Spleen (tissue), 13 donors: ENCODE measurements around the gene TFB2M. TPM values are rescaled to one million over a fixed set of nuclear protein-coding genes. Genes with fewer than 3 reads are reported as not detected.

ENCODE experiments used
- DNase-seq: peaks from one replicate; pipeline ENCODE4 v3.0.0-alpha.2; 2020
- H3K27ac ChIP-seq, 8 donors: fragments of 200-600 bp; sonication (generic) in 7 of 8; 1 replicate in 4 of 8; 2 replicates in 4 of 8; pipeline versions ENCODE4 v1.5.0 to v1.8.0; 2016 to 2021; ENCODE audit warnings: inconsistent platforms in 4 of 8, mild to moderate bottlenecking in 4 of 8, moderate library complexity in 1 of 8
- H3K27me3 ChIP-seq, 7 donors: fragments of 200-600 bp; sonication (generic) in 6 of 7; replicated peaks in 1 of 7; 1 replicate in 4 of 7; 2 replicates in 3 of 7; pipeline versions ENCODE4 v1.5.0 to v1.8.0; 2016 to 2021; ENCODE audit warnings: inconsistent platforms in 3 of 7, mild to moderate bottlenecking in 1 of 7
- H3K36me3 ChIP-seq, 6 donors: fragments of 200-600 bp; sonication (generic) in 5 of 6; 1 replicate in 4 of 6; 2 replicates in 2 of 6; pipeline versions ENCODE4 v1.5.0 to v1.8.0; 2016 to 2021; ENCODE audit warnings: inconsistent platforms in 2 of 6
- H3K4me1 ChIP-seq, 6 donors: fragments of 200-600 bp; sonication (generic) in 5 of 6; 1 replicate in 3 of 6; 2 replicates in 3 of 6; pipeline versions ENCODE4 v1.5.0 to v1.8.0; 2016 to 2021; ENCODE audit warnings: inconsistent platforms in 3 of 6
- H3K4me3 ChIP-seq, 8 donors: fragments of 200-600 bp; sonication (generic) in 7 of 8; 1 replicate in 4 of 8; 2 replicates in 4 of 8; pipeline versions ENCODE4 v1.5.0 to v1.8.0; 2016 to 2021; ENCODE audit warnings: inconsistent platforms in 4 of 8, mild to moderate bottlenecking in 4 of 8, moderate library complexity in 2 of 8
- H3K9me3 ChIP-seq, 8 donors: fragments of 200-600 bp; sonication (generic) in 7 of 8; 1 replicate in 4 of 8; 2 replicates in 4 of 8; pipeline versions ENCODE4 v1.5.0 to v1.8.0; 2016 to 2021; ENCODE audit warnings: inconsistent platforms in 4 of 8
- POLR2A ChIP-seq, 3 donors: fragments of 450-650 bp; IDR thresholded peaks; one replicate each; pipeline ENCODE4 v1.5.1; 2017; ENCODE audit warnings: antibody characterized with exemption in 3 of 3, mild to moderate bottlenecking in 1 of 3
- POLR2AphosphoS5 ChIP-seq, 3 donors: sonication (generic); formaldehyde crosslinking; IDR thresholded peaks; one replicate each; pipeline ENCODE4 v1.5.1; 2017; ENCODE audit warnings: antibody characterized with exemption in 3 of 3
- WGBS, 5 donors: extraction: QIAGEN DNeasy Blood & Tissue Kit in 3 of 5; methylation state at CpG; one replicate each; pipeline versions ENCODE4 v1.1.5 to v1.1.7; 2013 to 2018; 5-methylcytosine and 5-hydroxymethylcytosine counted together
- intact Hi-C: fragments of 100-400 bp; cut with DNase I; formaldehyde crosslinking; loops from one replicate; pipeline ENCODE4 v1.15.0; 2023; ENCODE audit warnings: low total_unique reads
- long read RNA-seq, 2 donors: transcript quantifications; one replicate each; lab custom pipeline, GENCODE V29; 2026
- polyA plus RNA-seq, 3 donors: library from polyadenylated mRNA; stranded (reverse); fragments of 200-250 nt; gene quantifications; one replicate each; pipeline ENCODE4 v1.2.1, GENCODE V29; 2013
- total RNA-seq, 7 donors: library from RNA; depleted of rRNA in 3 of 7; stranded (reverse); fragments of >200 nt in 3 of 7; fragmentation: NEBNext Ultra II Directional in 4 of 7; extraction: Animal tissue kit (Norgen Biotek cat#: 25700) in 4 of 7; gene quantifications; one replicate each; pipeline versions ENCODE4 v1.1.0 to v1.2.1, GENCODE V29; 2016 to 2021
- TF ChIP-seq, protein P1 (sequence below), 11 experiments: fragments of 200-600 bp in 7 of 11; fragments of 450-650 bp in 4 of 11; sonication (generic) in 4 of 11; IDR thresholded peaks in 8 of 11; conservative IDR thresholded peaks in 3 of 11; 1 replicate in 7 of 11; 2 replicates in 4 of 11; pipeline versions ENCODE4 v1.4.0 to v1.8.0; 2016 to 2021; ENCODE audit warnings: antibody characterized with exemption in 11 of 11, inconsistent platforms in 4 of 11, mild to moderate bottlenecking in 1 of 11
- donor health status: healthy with polysubstance abuse.
- donor health status: DM: no; HTN: no; CAD: no; lungs with moderate emphysema.
- donor health status: DM: no; HTN: no; CAD: no.
- donor health status: Bipolar disorder and iron deficiency.
- donor health status: healthy.
- donor health status: DM: no; HTN: no; CAD: no.
- donor health status: DM: yes; HTN: yes; CAD: no.

TFB2M gene, protein sequence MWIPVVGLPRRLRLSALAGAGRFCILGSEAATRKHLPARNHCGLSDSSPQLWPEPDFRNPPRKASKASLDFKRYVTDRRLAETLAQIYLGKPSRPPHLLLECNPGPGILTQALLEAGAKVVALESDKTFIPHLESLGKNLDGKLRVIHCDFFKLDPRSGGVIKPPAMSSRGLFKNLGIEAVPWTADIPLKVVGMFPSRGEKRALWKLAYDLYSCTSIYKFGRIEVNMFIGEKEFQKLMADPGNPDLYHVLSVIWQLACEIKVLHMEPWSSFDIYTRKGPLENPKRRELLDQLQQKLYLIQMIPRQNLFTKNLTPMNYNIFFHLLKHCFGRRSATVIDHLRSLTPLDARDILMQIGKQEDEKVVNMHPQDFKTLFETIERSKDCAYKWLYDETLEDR
- total RNA-seq: 10 to 100 TPM in 1 of 7 donors, 1 to 10 TPM in 6; 7.2 to 11.9 (median 8.7) TPM
- 10 to 100 TPM in 1 of 3 donors, 1 to 10 TPM in 2; 7.4 to 10.2 (median 9.2) TPM for polyA plus RNA-seq
- long read RNA-seq, donor 1, transcript TFB2M-201 (8 exons, 1,848 nt): major isoform, 5 of 5 reads
- long read RNA-seq, donor 1, partial matches to known transcripts: 0 of 5 reads
- long read RNA-seq, donor 1, other reads (novel, unspliced or antisense): 0 of 5 reads
- long read RNA-seq, donor 2, partial matches to known transcripts: 0 of 3 reads
- long read RNA-seq, donor 2, other reads (novel, unspliced or antisense): 0 of 3 reads

DNA sequence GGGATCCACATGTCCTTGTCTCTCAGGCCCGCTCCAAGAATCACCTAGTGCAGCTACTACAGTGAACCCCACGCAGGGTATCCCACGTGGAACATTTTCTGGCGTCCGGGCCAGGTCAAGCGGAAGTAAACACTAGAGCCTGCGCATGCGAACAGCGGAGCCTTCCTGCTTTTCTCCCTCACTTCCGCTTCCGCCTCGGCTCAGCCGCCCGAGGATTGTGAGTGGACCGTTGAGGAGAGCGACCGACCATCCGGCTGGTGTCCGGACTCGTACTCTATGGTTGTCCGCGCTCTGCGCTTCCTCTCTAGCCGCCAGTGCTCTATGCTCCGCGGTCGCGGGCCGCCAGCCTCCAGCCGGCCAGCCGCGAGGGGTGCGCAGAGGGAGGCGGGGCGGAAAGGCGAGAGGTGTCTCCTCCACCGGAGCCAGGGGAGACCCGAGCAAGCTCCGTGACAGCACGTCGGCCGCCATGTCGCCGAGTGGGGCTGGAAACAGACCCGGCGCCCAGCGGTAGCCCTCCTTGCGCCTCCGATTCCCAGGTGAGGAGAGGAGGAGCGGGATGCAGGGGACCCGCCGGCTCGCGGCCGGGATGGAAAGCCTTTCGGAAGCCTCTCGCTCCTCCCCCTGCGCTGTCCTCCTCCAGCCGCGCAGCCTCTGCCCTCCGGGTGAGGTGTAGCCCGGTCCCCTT is at the start of gene TFB2M, which contains the start of gene CNST:
TFB2M (minus strand) TSS at position 134 of the 685 bp plus-strand sequence; CDS start at position 11, 123 bp downstream.
CNST (plus strand) TSS at position 329 of the 685 bp plus-strand sequence. CDS start 25,107 bp downstream, outside the sequence.
- Histone ChIP-seq H3K4me3 (peak within 1 kb of the TSS; percentile 74 to 97 (median 94)), H3K27ac (peak within 1 kb of the TSS; percentile 89 to 99 (median 98)), H3K9me3 (no peaks in the 10 kb centered on the region), H3K27me3 (no peaks in the 10 kb centered on the region), H3K4me1 (peaks cover 34 to 84% (median 64%) of the 10 kb centered on the region in 6 donors), H3K36me3 (peaks cover 0 to 26% (median 0%) of the 10 kb centered on the region in 6 donors)
- DNase-seq: peak; percentile 100
- WGBS, 5 donors: 0 to 1% (median 0%) methylated on average over 20 to 61 of the region's 62 CpGs
- intact Hi-C loops: no loop called here
- peak; percentile 51 to 97 (median 66) for TF ChIP-seq POLR2A (IDR thresholded peaks at IDR 0.05)
- TF ChIP-seq, protein P1, sequence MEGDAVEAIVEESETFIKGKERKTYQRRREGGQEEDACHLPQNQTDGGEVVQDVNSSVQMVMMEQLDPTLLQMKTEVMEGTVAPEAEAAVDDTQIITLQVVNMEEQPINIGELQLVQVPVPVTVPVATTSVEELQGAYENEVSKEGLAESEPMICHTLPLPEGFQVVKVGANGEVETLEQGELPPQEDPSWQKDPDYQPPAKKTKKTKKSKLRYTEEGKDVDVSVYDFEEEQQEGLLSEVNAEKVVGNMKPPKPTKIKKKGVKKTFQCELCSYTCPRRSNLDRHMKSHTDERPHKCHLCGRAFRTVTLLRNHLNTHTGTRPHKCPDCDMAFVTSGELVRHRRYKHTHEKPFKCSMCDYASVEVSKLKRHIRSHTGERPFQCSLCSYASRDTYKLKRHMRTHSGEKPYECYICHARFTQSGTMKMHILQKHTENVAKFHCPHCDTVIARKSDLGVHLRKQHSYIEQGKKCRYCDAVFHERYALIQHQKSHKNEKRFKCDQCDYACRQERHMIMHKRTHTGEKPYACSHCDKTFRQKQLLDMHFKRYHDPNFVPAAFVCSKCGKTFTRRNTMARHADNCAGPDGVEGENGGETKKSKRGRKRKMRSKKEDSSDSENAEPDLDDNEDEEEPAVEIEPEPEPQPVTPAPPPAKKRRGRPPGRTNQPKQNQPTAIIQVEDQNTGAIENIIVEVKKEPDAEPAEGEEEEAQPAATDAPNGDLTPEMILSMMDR (IDR thresholded peaks at IDR 0.05 in 8 of 11, conservative IDR thresholded peaks at IDR 0.05 in 3 of 11): peak in 3 of 11 experiments; percentile 17 to 59 (median 27)
- TF ChIP-seq POLR2AphosphoS5 (IDR thresholded peaks at IDR 0.05): peak; percentile 98 to 100 (median 99)

DNA sequence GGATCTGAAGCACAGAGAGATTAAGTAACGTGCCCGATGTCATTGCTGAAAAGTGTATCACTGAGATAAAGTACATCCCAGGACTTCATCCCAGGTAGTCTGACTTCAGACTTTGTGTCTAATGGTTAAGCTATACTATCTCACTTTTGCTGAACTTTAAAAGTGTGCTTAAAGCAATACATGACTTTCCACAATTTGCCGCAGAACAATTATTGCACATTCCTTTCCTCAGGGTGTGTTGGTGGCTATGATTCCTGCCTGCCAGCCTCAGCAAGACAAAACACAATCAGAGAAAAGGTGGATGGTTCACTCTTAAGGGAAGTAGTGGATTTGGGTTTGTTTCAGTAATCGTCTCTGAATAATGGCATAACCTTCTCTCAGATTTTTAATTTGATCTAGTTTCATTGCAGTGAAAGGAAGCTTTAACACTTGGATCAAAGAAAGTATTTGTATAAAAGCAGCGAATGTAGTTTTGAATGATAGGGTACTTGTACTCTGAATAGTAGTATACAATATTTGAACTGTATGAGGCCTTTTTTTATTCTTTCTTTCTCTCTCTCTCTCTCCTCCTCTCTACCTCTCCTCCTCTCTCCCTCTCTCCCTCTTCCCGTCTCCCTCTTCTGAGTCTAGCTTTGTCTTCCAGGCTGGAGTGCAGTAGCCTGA is 47.2 kb upstream of the TFB2M start:
- intact Hi-C loops: no loop called here
- Histone ChIP-seq H3K27ac (no peak overlapping the region), H3K9me3 (no peaks in the 10 kb centered on the region), H3K4me3 (no peak overlapping the region), H3K4me1 (peaks cover 4 to 47% (median 23%) of the 10 kb centered on the region in 6 donors), H3K27me3 (no peaks in the 10 kb centered on the region), H3K36me3 (peaks cover 0 to 19% (median 0%) of the 10 kb centered on the region in 6 donors)
- no peak for DNase-seq
- WGBS, 5 donors: 86 to 92% (median 90%) methylated on average over 5 to 6 of the region's 6 CpGs
- no peak for TF ChIP-seq POLR2A (IDR thresholded peaks at IDR 0.05)
- TF ChIP-seq, protein P1 (IDR thresholded peaks at IDR 0.05 in 8 of 11, conservative IDR thresholded peaks at IDR 0.05 in 3 of 11): no peak
- TF ChIP-seq POLR2AphosphoS5 (IDR thresholded peaks at IDR 0.05): no peak

DNA sequence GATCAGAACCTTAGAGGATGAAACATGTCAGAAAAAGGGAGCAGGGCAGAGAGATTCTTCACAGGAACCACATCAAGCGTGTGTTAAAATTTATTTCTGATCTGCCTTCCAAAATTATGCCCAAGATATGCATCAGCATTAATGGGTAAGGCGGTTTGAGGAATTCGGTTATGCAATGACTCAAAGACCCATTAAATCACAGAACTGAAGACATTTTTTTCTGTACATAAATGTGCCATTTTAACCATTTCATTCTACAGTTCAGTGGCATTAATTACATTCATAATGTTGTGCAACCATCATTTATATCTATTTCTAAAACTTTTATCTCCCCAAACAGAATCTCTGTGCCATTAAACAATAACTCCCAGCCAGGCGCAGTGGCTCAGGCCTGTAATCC is 43.6 kb upstream of the TFB2M start:
- Histone ChIP-seq H3K36me3 (peaks cover 0 to 11% (median 0%) of the 10 kb centered on the region in 6 donors), H3K27ac (peak overlapping the region in 6 of 8 donors; percentile 6 to 72 (median 60)), H3K27me3 (no peaks in the 10 kb centered on the region), H3K9me3 (no peaks in the 10 kb centered on the region), H3K4me3 (no peak overlapping the region), H3K4me1 (peaks cover 4 to 55% (median 24%) of the 10 kb centered on the region in 6 donors)
- TF ChIP-seq POLR2A (IDR thresholded peaks at IDR 0.05) (no peak), POLR2AphosphoS5 (IDR thresholded peaks at IDR 0.05) (no peak)
- TF ChIP-seq, protein P1 (IDR thresholded peaks at IDR 0.05 in 8 of 11, conservative IDR thresholded peaks at IDR 0.05 in 3 of 11): no peak
- DNase-seq: no peak
- intact Hi-C loops: no loop called here
- 60 to 83% (median 70%) methylated on average over 4 of the region's 4 CpGs for WGBS, 5 donors
